Activated CD4-positive, alpha-beta T cell treated with anti-CD3 and anti-CD28 coated beads, Interleukin-2, amount 50 U/mL, for 1 hour (primary cell): Measurements from ENCODE around the gene WDR48.

ENCODE experiments used
- DNase-seq: peaks from one replicate; pipeline ENCODE4 v3.0.0-alpha.2; 2020

Gene WDR48

GRCh38 chr3:39065197-39065596 is 13.4 kb downstream of the WDR48 start:
- peak; percentile 13 for DNase-seq

GRCh38 chr3:39067286-39067685 is 15.5 kb downstream of the WDR48 start:
- DNase-seq: no peak

GRCh38 chr3:39068556-39068955 is 16.7 kb downstream of the WDR48 start:
- no peak for DNase-seq

GRCh38 chr3:39075910-39076309 is 24.1 kb downstream of the WDR48 start:
- no peak for DNase-seq

GRCh38 chr3:39079530-39079929 is 27.7 kb downstream of the WDR48 start:
- DNase-seq: no peak

GRCh38 chr3:39080026-39080425 is 28.2 kb downstream of the WDR48 start:
- DNase-seq: no peak

GRCh38 chr3:39082666-39083313 is 31.0 kb downstream of the WDR48 start:
- DNase-seq: no peak

- no peak for DNase-seq
These were observed 34.3 kb downstream of the WDR48 start for GRCh38 chr3:39086144-39086543.

- no peak for DNase-seq
These were observed 36.6 kb downstream of the WDR48 start for GRCh38 chr3:39088456-39088855.

- no peak for DNase-seq
These were observed 37.1 kb downstream of the WDR48 start for GRCh38 chr3:39088889-39089288.

GRCh38 chr3:39090922-39091321 is 39.1 kb downstream of the WDR48 start:
- DNase-seq: no peak

GRCh38 chr3:39094851-39095677 is 43.2 kb downstream of the WDR48 start:
- DNase-seq: no peak

GRCh38 chr3:39095778-39096177 is 44.0 kb downstream of the WDR48 start:
- DNase-seq: no peak

GRCh38 chr3:39096775-39097174 is 45.0 kb downstream of the WDR48 start:
- no peak for DNase-seq

- no peak for DNase-seq
These were observed 46.1 kb downstream of the WDR48 start for GRCh38 chr3:39097716-39098472.

GRCh38 chr3:39098473-39099000 is 46.7 kb downstream of the WDR48 start:
- DNase-seq: no peak

GRCh38 chr3:39099242-39099641 is 47.4 kb downstream of the WDR48 start:
- no peak for DNase-seq

GRCh38 chr3:39099738-39100499 is 48.1 kb downstream of the WDR48 start:
- no peak for DNase-seq

GRCh38 chr3:39100500-39100886 is 48.7 kb downstream of the WDR48 start:
- DNase-seq: no peak

GRCh38 chr3:39101022-39101689 is 49.3 kb downstream of the WDR48 start:
- peak; percentile 50 for DNase-seq

- DNase-seq: no peak
These were observed 50.9 kb downstream of the WDR48 start for GRCh38 chr3:39102504-39103323.
